H1 (cell line): ENCODE measurements around the gene ROBO2. TPM values are rescaled to one million over a fixed set of nuclear protein-coding genes. Genes with fewer than 3 reads are reported as not detected.

ENCODE experiments used
- CTCF ChIA-PET: fragments of 300-600 bp; sonication (Branson Sonifier 250); formaldehyde crosslinking; loops from one replicate; lab custom pipeline; 2021; ENCODE audit not compliant: partially characterized antibody; lab: Charles Lee
- POLR2A ChIA-PET: fragments of 300-600 bp; sonication (Branson Sonifier 250); formaldehyde crosslinking; loops from one replicate; lab custom pipeline; 2021; ENCODE audit warnings: inconsistent platforms; ENCODE audit not compliant: partially characterized antibody; lab: Charles Lee
- DNase-seq, 2 experiments: peaks; one replicate each; pipeline versions ENCODE4 v3.0.0 to v3.0.0-alpha.2; 2010 to 2022; ENCODE audit warnings: low spot score in 2 of 2, low read depth in 1 of 2, mixed read lengths in 1 of 2
- FAIRE-seq: peaks from 2 replicates; lab custom pipeline; 2011; peaks lifted over from hg19 to GRCh38; lab: Jason Lieb, UNC
- H2AFZ ChIP-seq: 2 replicates; pipeline ENCODE4 v1.8.1; 2012; ENCODE audit warnings: low read length, inconsistent platforms
- H2AK5ac ChIP-seq: 2 replicates; pipeline ENCODE4 v1.6.1; 2013; ENCODE audit warnings: low read depth, low read length
- H2BK120ac ChIP-seq: replicated peaks from 2 replicates; pipeline ENCODE3; 2013; ENCODE audit warnings: low read depth, low read length, inconsistent platforms
- H2BK12ac ChIP-seq: 2 replicates; pipeline ENCODE4 v1.6.1; 2013; ENCODE audit warnings: low read depth, low read length
- H2BK15ac ChIP-seq: 2 replicates; pipeline ENCODE4 v1.6.1; 2013; ENCODE audit warnings: low read length
- H2BK20ac ChIP-seq: 2 replicates; pipeline ENCODE4 v1.6.1; 2013; ENCODE audit warnings: low read length
- H2BK5ac ChIP-seq: 2 replicates; pipeline ENCODE4 v1.6.1; 2013; ENCODE audit warnings: low read depth, low read length
- H3K14ac ChIP-seq: 2 replicates; pipeline ENCODE4 v1.6.1; 2013; ENCODE audit warnings: inconsistent platforms; ENCODE audit not compliant: insufficient read length
- H3K18ac ChIP-seq: 2 replicates; pipeline ENCODE4 v1.6.1; 2013; ENCODE audit warnings: low read length; ENCODE audit errors: extremely low read depth
- H3K23ac ChIP-seq: 2 replicates; pipeline ENCODE4 v1.6.1; 2013; ENCODE audit warnings: inconsistent platforms; ENCODE audit not compliant: insufficient read length
- H3K23me2 ChIP-seq: 2 replicates; pipeline ENCODE4 v1.6.1; 2013; ENCODE audit warnings: low read depth, low read length
- H3K27ac ChIP-seq: 2 replicates; pipeline ENCODE4 v1.6.1; 2011; ENCODE audit warnings: low read depth, low read length, inconsistent platforms
- H3K27me3 ChIP-seq, 4 experiments: replicated peaks in 1 of 4; 1 replicate in 1 of 4; 2 replicates in 3 of 4; pipeline versions ENCODE4 v1.6.1 to v1.8.1; 2011 to 2013; ENCODE audit warnings: low read length in 3 of 4, mild to moderate bottlenecking in 3 of 4, inconsistent platforms in 2 of 4, mixed read lengths in 2 of 4, moderate library complexity in 1 of 4; ENCODE audit not compliant: control insufficient read depth in 3 of 4, insufficient read depth in 3 of 4; ENCODE audit errors: extremely low read depth in 1 of 4
- H3K36me3 ChIP-seq, 4 experiments: 2 replicates each; pipeline versions ENCODE4 v1.6.1 to v1.8.1; 2011 to 2013; ENCODE audit warnings: mild to moderate bottlenecking in 4 of 4, low read length in 3 of 4, moderate library complexity in 2 of 4, control low read depth in 1 of 4, inconsistent platforms in 1 of 4; ENCODE audit not compliant: insufficient read depth in 4 of 4, control insufficient read depth in 2 of 4
- H3K4ac ChIP-seq: replicated peaks from 2 replicates; pipeline ENCODE3; 2013; ENCODE audit warnings: low read length, low read depth, mixed read lengths, inconsistent platforms; ENCODE audit not compliant: insufficient read length
- H3K4me1 ChIP-seq, 4 experiments: replicated peaks in 1 of 4; 1 replicate in 1 of 4; 2 replicates in 3 of 4; pipeline versions ENCODE4 v1.6.1 to v1.8.1; 2011 to 2013; ENCODE audit warnings: low read length in 3 of 4, inconsistent platforms in 2 of 4, mixed read lengths in 1 of 4; ENCODE audit not compliant: insufficient read depth in 4 of 4, control insufficient read depth in 3 of 4
- H3K4me2 ChIP-seq, 2 experiments: 2 replicates each; pipeline versions ENCODE4 v1.6.1 to v1.8.1; 2011 to 2013; ENCODE audit warnings: low read depth in 2 of 2, low read length in 2 of 2, control low read depth in 1 of 2, inconsistent platforms in 1 of 2, mild to moderate bottlenecking in 1 of 2; ENCODE audit not compliant: insufficient read depth in 1 of 2
- H3K4me3 ChIP-seq, 4 experiments: fragments of 200-600, 300-600 bp in 1 of 4; sonication (generic), shearing (Covaris generic), sonication (Bioruptor Twin) in 1 of 4; 2 replicates each; pipeline versions ENCODE4 v1.5.1 to v1.8.1; 2011 to 2016; ENCODE audit warnings: low read length in 4 of 4, low read depth in 3 of 4, control low read depth in 2 of 4, inconsistent platforms in 2 of 4, mild to moderate bottlenecking in 2 of 4, mixed read lengths in 1 of 4, moderate library complexity in 1 of 4; ENCODE audit not compliant: insufficient read depth in 2 of 4; ENCODE audit errors: extremely low read depth in 1 of 4
- H3K56ac ChIP-seq: replicated peaks from 2 replicates; pipeline ENCODE3; 2013; ENCODE audit warnings: low read depth, mild to moderate bottlenecking, mixed read lengths, low read length, inconsistent platforms; ENCODE audit not compliant: insufficient read length
- H3K79me1 ChIP-seq: 2 replicates; pipeline ENCODE4 v1.6.1; 2013; ENCODE audit warnings: low read depth, low read length, control low read depth
- H3K79me2 ChIP-seq, 2 experiments: 2 replicates each; pipeline versions ENCODE4 v1.6.1 to v1.8.1; 2012 to 2013; ENCODE audit warnings: low read length in 2 of 2, mild to moderate bottlenecking in 2 of 2, inconsistent platforms in 1 of 2; ENCODE audit not compliant: insufficient read depth in 2 of 2, control insufficient read depth in 1 of 2
- H3K9ac ChIP-seq, 4 experiments: replicated peaks in 1 of 4; 1 replicate in 1 of 4; 2 replicates in 3 of 4; pipeline versions ENCODE4 v1.6.1 to v1.8.1; 2011 to 2013; ENCODE audit warnings: low read depth in 3 of 4, low read length in 3 of 4, control low read depth in 2 of 4, mild to moderate bottlenecking in 2 of 4, moderate library complexity in 2 of 4, inconsistent platforms in 1 of 4; ENCODE audit errors: extremely low read depth in 1 of 4
- H3K9me3 ChIP-seq, 2 experiments: 2 replicates each; pipeline versions ENCODE4 v1.6.1 to v1.8.1; 2012 to 2013; ENCODE audit warnings: mild to moderate bottlenecking in 2 of 2, moderate library complexity in 2 of 2, control low read depth in 1 of 2, inconsistent platforms in 1 of 2, low read depth in 1 of 2, low read length in 1 of 2, mixed read lengths in 1 of 2; ENCODE audit not compliant: insufficient read depth in 2 of 2
- H4K20me1 ChIP-seq, 2 experiments: replicated peaks in 1 of 2; 2 replicates each; pipeline versions ENCODE3 to v1.8.1; 2011 to 2013; ENCODE audit warnings: inconsistent platforms in 2 of 2, low read length in 2 of 2, mild to moderate bottlenecking in 1 of 2; ENCODE audit not compliant: insufficient read depth in 2 of 2, control insufficient read depth in 1 of 2
- H4K5ac ChIP-seq: 2 replicates; pipeline ENCODE4 v1.6.1; 2013; ENCODE audit warnings: low read length, low read depth, mixed read lengths, inconsistent platforms; ENCODE audit not compliant: insufficient read length
- H4K8ac ChIP-seq: 2 replicates; pipeline ENCODE4 v1.8.0; 2013; ENCODE audit warnings: mild to moderate bottlenecking, moderate library complexity, low read length, inconsistent platforms; ENCODE audit not compliant: insufficient read depth; ENCODE audit errors: extremely low read depth
- H4K91ac ChIP-seq: replicated peaks from 2 replicates; pipeline ENCODE3; 2013; ENCODE audit warnings: low read length, mixed read lengths, inconsistent platforms; ENCODE audit not compliant: insufficient read length
- NRF1 ChIP-seq: IDR thresholded peaks from 2 replicates; pipeline ENCODE4 v1.6.1; 2011; ENCODE audit warnings: mild to moderate bottlenecking, low read depth, low read length, improper control_type of control experiment
- TAF7 ChIP-seq: optimal IDR thresholded peaks from 2 replicates; pipeline ENCODE3; 2011; ENCODE audit warnings: low read depth, mild to moderate bottlenecking, inconsistent platforms, low read length, moderate library complexity, borderline replicate concordance
- ZNF274 ChIP-seq: IDR thresholded peaks from 2 replicates; pipeline ENCODE4 v1.7.0; 2012; ENCODE audit warnings: low read length, borderline replicate concordance; ENCODE audit errors: extremely low read depth
- WGBS, 2 experiments: shearing (Covaris generic) in 1 of 2; methylation state at CpG; one replicate each; pipeline versions ENCODE4 v1.1.6 to v1.1.7; 2013 to 2015; ENCODE audit warnings: low lambda C conversion rate in 2 of 2, mixed read lengths in 2 of 2, inconsistent platforms in 1 of 2, low coverage in 1 of 2, missing lambda C conversion rate in 1 of 2; ENCODE audit not compliant: insufficient replicate concordance in 2 of 2, insufficient coverage in 1 of 2, insufficient read length in 1 of 2; ENCODE audit errors: extremely low coverage in 1 of 2, missing lambda C conversion rate in 1 of 2; 5-methylcytosine and 5-hydroxymethylcytosine counted together
- polyA plus RNA-seq, 7 experiments: library from polyadenylated mRNA; depleted of rRNA in 3 of 7; stranded (reverse) in 5 of 7; unstranded in 2 of 7; fragments of >200 nt in 5 of 7; fragments of 200-250 nt in 2 of 7; gene quantifications; 1 replicate in 5 of 7; 2 replicates in 1 of 7; 4 replicates in 1 of 7; pipeline versions ENCODE4 v1.2.1 to v1.2.3, GENCODE V29; 2011 to 2013; ENCODE audit warnings: missing spikeins in 2 of 7, mixed read lengths in 2 of 7
- total RNA-seq: library from RNA; stranded (reverse); fragmentation: NEBNext Ultra II Directional; extraction: Animal tissue kit (Norgen Biotek cat#: 25700); gene quantifications from 2 replicates; pipeline ENCODE4 v1.2.1, GENCODE V29; 2021

ROBO2 gene
- total and polyA plus RNA-seq, 2 of the 8 experiments (the other 6 are each of a cell fraction or from before 2014, with no cell fraction given), result 1.5 to 2.9 TPM

GRCh38 chr3:77048186-77048585, 8.3 kb downstream of the ROBO2 start:
- Histone ChIP-seq H3K4me1 (peaks cover 0 to 3% (median 0%) of the 10 kb centered on the region in 4 experiments; a peak in 1 of 7 replicates), H4K5ac (no peak overlapping the region), H3K27me3 (no peaks in the 10 kb centered on the region), H3K56ac (no peak overlapping the region), H3K18ac (no peak overlapping the region), H4K8ac (no peak overlapping the region), H2BK20ac (no peak overlapping the region), H4K20me1 (no peaks in the 10 kb centered on the region), H3K23me2 (no peaks in the 10 kb centered on the region), H3K14ac (no peak overlapping the region), H3K4me3 (no peak overlapping the region), H2BK15ac (no peak overlapping the region), H3K4me2 (no peak overlapping the region), H3K79me1 (no peaks in the 10 kb centered on the region), H2AK5ac (no peak overlapping the region), H3K9ac (no peak overlapping the region), H2AFZ (no peak overlapping the region)
- ChIA-PET CTCF (no interaction called here), POLR2A (no interaction called here)
- DNase-seq, result no peak
- 91% methylated on average over 5 of the region's 5 CpGs; no CpG with 5 or more reads in 1 of the 2 experiments for WGBS, 2 experiments
- TF ChIP-seq TAF7 (no peak), ZNF274 (no peak), NRF1 (no peak)
- TF ChIP-seq, all 59 proteins: peak for 0
- no peak for FAIRE-seq
- no peak overlapping the region for H2BK5ac ChIP-seq
- no peaks in the 10 kb centered on the region for H3K36me3 ChIP-seq
- no peaks in the 10 kb centered on the region for H3K9me3 ChIP-seq
- H3K79me2 ChIP-seq, result no peaks in the 10 kb centered on the region
- no peak overlapping the region for H2BK120ac ChIP-seq
- H3K4ac ChIP-seq, result no peak overlapping the region
- H3K27ac ChIP-seq, result no peak overlapping the region
- no peak overlapping the region for H4K91ac ChIP-seq
- no peak overlapping the region for H2BK12ac ChIP-seq
- no peak overlapping the region for H3K23ac ChIP-seq
